ENCODE results near the gene BGLAP.

Gene BGLAP

DNA sequence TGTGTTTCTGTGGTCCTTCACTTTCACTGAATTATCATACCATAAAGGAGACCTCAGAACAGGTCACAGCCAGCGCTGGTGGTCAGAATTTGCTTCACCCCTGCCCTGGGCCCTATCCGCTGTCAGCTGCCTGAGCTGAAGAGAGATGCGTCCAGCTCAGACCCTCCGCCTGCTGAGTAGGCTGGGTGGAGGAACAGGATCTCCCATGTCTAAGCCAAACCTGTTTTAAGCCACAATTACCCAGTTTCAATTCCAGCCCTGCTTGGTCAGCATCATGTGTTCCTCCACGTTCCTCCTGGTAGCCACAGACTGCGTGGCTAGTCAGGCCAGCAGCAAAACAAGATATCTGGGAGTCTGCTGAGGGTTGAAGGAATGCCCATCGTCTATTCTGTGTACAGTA is 13.5 kb upstream of the BGLAP start:
- DNase-seq (ENCODE audit: low spot score): no peak

DNA sequence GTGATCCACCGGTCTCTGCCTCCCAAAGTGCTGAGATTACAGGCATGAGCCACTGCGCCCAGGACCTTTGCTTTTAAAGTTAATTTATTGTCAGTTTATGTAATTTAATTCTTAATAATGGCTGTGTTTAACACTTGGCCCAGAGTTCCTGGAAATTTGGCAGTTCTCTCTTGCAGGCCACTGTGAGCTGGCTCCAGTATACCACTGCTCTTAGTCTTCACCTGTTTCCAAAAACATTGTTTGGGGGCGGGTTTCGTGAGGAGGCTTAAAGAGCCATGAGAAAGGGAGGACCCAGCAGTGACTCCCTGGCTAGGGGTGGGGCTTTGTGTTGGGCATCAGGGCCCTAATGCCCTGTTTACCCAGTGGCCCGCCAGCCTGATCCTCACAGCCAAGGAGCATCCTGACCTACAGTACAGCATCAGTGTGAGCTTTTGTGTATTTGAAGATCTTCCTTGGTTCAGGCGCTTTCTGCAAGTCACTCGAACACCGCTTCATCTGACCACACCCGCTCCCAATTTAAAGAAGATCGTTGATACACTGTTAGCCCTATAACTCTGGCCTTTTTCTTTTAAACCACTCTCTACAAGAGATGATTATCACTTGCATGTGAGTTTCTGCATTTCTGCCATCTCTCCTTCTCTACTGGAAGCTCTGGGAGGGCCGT is 12.0 kb upstream of the BGLAP start:
- DNase-seq (ENCODE audit: low spot score): no peak

DNA sequence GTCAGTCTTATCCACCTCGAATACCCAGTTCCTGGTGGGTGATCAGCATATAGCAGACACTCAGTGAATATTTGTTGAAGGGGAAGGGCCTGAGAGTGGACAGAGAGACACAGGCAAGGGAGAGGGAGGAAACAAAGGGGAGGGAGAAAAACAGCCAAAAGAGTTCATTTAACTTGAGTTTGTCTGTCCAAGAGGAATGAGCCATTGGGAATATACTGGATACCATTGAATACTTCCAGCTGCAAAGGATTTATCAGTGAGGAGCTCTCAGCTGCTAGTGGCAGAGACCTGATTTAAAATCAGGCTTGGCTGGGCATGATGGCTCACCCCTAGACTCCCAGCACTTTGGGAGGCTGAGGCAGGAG is 11.5 kb upstream of the BGLAP start:
- DNase-seq (ENCODE audit: low spot score): no peak

DNA sequence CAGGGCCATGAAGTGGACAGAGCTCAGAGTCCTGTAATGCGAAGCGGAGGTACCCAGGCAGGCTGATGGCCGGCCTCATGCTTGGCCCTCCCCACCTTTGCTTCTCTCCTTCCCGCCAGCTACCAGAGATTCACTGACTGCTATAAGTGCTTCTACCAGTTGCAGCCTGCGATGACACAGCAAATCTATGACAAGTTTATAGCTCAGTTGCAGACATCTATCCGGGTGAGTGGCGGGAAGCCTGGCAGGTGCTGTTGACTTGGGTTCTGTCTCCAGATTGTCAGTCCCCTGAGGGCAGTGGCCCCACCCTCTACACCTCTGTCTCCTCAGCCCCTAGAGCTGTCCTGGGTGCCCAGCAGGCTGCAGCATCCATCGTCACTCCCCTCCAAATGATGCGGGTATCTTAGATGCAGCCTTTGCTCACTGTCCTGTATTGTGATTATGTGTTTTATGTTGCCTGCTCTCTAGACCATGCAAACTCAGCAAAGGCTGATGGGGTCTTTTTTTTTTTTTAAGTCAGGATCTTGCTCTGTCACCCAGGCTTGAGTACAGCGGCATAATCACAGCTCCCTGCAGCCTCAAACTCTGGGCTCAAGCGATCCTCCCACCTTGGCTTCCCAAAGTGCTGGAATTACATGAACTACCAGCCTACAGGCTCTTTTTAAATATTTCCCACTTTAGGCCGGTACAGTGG is 9.6 kb upstream of the BGLAP start:
- no peak for DNase-seq (ENCODE audit: low spot score)

DNA sequence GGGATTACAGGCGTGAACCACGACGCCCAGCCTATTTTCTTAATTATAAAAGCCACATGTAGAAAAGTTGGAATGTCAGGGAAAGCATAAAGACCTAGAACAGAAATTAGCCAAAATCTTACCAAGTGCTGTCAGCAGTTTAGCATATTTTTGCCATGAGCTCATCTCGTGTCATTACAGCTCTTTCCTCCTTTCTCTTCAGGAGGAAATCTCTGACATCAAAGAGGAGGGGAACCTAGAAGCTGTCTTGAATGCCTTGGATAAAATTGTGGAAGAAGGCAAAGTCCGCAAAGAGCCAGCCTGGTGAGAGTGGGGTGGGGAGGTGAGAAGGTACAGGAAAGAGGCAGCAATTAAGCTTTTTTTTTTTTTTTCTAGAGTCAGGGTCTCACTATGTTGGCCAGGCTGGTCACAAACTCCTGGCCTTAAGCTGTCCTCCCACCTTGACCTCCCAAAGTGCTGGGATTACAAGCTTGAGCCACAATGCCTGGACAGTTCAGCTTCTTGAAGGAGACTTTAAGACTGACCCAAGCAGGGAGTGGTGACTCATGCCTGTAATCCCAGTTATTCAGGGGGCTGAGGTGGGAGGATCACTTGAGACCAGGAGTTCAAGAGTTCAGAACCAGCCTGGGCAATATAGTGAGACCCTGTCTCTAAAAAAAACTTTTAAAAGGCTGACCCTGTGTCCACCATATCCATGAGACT is 8.4 kb upstream of the BGLAP start:
- no peak for DNase-seq (ENCODE audit: low spot score)

DNA sequence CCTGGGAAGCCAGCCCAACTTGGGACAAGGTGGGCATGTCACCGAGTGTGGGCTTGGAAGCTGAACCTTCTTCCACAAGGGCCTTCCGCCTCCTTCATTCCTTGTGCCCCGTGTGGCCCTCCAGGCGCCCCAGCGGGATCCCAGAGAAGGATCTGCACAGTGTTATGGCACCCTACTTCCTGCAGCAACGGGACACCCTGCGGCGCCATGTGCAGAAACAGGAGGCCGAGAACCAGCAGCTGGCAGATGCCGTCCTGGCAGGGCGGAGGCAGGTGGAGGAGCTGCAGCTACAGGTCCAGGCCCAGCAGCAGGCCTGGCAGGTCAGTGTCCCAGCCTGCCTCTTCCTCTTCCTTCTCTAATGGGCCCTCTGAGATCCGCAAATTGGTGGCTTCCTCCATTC is 5.8 kb upstream of the BGLAP start:
- DNase-seq (ENCODE audit: low spot score): no peak

DNA sequence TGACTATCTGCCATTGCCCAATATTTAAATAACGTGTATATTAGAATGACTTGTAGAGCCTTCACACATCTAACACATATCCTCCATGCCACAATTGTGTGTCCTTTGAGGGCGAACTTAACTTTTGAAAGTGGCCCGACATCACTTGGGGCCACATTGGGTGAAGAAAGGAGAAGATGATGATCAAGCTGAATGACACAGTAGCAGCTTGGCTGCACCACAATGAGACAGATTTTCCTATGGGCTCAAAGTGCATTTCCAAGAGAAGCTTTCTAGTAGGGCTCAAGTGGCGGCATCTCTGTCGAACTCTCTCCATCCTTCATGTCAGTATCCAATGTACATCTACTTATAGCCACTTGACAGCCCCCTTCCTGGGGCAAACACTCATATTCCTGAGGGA is 3.7 kb upstream of the BGLAP start:
- no peak for DNase-seq (ENCODE audit: low spot score)

DNA sequence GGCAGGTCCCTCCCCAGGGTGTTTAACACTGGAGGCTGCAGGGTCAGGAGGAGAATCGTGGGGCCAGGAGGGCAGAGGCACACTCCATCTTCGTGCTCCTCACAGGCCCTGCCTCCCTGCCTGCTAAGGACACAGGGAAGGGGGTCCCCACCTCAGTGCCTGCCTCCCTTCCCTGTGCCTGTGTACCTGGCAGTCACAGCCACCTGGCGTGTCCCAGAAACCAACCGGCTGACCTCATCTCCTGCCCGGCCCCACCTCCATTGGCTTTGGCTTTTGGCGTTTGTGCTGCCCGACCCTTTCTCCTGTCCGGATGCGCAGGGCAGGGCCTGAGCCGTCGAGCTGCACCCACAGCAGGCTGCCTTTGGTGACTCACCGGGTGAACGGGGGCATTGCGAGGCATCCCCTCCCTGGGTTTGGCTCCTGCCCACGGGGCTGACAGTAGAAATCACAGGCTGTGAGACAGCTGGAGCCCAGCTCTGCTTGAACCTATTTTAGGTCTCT is 623 bp upstream of the BGLAP start:
- no peak for DNase-seq (ENCODE audit: low spot score)

DNA sequence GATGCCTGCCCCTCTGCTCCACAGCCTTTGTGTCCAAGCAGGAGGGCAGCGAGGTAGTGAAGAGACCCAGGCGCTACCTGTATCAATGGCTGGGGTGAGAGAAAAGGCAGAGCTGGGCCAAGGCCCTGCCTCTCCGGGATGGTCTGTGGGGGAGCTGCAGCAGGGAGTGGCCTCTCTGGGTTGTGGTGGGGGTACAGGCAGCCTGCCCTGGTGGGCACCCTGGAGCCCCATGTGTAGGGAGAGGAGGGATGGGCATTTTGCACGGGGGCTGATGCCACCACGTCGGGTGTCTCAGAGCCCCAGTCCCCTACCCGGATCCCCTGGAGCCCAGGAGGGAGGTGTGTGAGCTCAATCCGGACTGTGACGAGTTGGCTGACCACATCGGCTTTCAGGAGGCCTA is 754 bp downstream of the BGLAP start:
- DNase-seq (ENCODE audit: low spot score): no peak

DNA sequence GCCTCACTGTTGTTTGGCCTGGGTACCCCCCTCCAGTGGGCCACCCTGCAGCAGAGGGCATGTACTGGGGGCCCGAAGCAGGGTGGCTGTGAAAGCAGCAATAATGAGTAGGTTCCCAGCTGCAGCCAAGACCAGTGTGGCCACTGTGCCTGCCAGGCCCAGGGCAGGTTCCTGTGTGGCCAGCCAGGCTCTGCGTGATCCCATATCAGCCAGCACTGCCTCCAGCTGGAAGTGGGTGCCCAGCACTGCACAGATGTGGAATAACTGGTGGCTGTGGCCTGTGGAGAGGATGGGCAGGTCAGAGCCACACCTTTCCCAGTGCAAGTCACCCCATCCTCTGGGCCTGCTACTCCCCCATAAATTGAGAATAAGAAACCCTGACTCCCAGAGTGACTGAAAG is 2.1 kb downstream of the BGLAP start:
- DNase-seq (ENCODE audit: low spot score): no peak

DNA sequence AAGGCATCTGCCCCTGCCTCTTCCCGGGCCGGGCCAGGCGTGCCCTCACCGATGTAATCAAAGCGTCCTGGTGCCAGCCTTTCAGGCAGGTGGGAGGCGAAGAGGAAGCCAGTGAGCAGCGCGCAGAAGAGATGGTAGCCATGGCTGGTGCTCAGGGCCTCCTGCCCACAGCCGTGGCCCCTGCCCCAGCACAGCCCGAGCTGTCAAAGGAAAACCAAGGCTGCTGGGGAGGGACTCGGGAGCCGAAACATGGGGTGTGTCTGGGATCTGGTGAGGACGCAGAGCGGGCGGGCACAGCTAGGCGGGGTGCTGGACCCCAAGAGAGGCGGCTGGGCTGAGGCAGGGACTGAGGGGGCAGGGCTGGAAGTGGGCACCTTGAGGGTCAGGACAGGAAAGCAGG is 2.7 kb downstream of the BGLAP start:
- no peak for DNase-seq (ENCODE audit: low spot score)

DNA sequence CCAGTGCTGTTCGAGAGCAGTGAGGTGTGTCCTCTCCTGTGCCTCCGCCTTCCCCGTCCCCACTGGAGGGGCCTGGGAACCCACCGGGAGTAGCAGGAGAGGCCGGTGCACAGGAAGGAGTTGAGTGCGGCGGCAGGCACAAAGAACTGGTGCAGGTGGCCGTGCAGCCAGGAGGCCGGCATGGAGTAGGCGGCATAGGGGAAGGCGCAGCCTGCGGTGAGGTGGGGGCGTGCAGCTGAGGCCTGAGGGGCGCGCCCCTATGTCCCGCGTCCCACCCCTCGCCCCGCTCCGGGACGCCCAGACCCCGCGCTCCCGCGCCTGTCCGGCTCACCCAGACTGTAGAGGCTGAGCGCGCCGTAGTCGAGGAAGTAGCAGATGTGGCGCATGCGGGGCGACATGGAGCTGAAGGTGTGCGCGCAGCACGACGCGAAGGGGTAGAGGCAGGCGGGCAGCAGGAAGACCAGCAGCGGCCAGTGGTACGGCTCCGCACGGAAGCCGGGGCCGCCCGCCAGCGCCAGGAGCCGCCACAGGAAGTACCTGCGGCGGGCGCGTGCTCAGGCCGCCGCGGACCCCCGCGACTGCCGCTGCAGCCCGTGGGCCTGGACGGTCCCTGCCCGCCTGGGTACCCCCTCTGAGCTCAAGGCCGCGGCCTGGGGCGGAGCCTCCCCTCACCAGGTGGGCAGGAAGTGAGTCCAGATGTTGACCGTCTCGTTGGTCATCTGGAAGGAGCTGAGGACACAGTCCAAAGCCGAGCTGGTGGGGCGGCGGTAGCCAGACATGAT is 3.7 kb downstream of the BGLAP start:
- DNase-seq (ENCODE audit: low spot score): no peak

DNA sequence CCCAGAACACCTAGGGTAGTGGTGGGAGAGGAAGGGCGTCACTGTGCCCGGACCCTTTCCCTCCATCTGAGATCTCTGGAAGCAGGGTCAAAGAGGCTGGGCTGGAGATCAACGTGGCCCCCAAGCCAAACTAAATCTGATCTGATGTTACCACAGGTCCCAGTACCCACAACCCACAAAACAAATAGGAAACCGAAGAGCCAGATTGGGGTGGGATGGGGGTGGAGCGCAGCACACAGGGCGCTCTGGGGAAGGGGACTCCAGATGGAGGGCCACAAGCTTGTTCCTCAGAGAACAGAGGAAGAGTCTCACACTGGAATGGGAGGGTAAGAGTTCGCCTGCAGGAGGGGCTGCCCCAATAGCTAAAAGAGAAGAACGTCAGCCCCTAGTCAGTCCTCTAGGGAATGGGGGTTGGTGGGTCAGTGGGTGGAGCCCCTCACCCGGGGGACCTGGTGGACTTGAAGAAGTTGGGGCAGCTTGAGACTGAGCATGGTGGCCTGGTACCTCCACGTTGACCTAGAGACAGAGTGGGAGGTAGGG is 4.3 kb downstream of the BGLAP start:
- DNase-seq (ENCODE audit: low spot score): no peak

DNA sequence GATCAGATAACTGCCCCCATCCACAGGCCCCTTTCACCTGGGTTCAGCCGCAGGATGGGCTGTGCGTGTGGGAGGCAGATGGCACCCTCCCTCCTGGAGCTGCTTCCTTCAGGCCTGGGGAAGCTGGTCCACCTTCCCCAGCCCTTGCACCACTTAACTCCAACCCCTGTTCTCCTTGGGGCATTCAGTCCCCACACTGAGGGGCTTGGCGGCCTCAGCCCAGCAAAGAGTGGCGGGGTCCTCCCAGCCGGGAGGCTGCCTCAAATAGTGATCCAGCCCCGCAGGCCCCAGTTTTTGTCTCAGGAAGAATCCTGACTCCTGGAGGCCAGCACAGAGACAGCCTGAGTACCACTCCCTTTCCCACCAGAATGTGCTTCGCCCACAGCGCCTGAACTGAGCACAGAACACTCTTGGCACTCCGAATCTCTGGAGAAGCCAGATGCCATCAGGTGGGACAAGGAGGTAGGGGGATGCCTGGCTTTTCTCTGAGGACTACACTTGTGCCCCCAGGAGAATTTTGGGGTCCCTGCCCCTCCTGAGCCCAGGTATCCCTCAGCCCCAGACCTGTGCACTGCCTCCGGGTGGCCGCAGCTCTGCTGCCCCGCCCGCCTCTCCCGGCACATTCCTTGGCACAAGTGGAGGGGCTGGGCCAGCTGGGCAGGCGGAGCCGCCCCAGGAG is 4.9 kb downstream of the BGLAP start:
- no peak for DNase-seq (ENCODE audit: low spot score)

DNA sequence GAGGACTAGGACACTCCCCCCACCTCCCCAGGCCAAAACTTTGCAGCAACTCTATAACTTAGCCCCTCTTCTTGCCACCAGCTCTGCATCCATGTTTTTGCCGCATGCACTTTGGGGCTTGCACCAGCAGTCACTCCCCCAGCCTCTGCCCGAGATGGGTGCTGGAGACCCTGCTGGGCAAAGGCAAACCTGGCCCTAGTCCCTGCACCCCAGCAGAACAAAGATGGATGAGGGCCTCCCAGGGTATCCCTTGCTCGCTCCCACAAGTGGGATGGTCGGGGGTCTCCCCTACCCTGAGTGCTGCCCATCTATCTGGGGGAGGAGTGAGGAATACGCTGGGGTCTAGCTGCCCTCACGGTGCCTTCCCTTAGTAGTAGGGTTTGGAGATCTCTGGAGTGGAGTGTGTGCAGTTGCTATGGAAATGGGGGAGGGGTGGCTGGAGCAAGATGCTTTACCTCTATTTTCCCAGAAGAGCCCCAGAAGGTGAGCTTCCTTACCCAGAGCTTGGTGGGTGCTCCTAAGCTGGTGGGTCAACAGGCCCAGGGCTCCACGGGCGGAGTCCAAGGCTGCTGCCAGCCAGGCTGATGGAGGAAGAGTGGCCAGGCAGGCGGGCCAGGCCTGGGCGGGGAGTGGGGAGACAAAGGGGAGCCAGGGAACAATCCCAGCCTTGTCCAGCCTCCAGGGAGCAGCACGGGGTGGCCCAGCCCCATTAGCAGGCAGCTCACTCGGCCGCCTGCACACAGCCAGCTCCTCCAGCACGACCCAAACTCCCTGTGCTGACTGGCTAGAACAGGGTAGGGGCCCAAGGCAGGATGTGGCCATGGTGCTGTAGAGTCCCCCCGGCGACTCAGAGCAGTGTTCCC is 5.7 kb downstream of the BGLAP start, which contains the start of gene PAQR6:
Gene PAQR6, minus strand, starts transcription at position 597 of the 863 bp plus-strand sequence. CDS start 1,325 bp downstream, outside the sequence.
- DNase-seq (ENCODE audit: low spot score): no peak

DNA sequence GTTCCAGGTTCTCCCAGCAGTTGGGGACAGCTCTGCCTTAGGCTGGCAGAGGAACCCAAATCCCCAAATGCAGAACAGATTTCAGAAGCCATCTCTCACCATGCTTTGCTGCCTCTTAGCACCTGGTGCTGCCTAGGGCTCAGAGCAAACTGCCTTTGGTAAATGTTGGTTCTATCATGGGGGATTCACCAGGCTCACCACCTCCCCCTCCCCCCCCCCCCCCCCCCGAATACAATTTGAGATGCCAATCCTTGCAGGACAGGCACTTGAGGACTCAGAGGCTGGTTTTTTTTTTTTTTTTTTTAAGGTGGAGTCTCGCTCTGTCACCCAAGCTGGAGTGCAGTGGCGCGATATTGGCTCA is 6.3 kb downstream of the BGLAP start:
- DNase-seq (ENCODE audit: low spot score): no peak

DNA sequence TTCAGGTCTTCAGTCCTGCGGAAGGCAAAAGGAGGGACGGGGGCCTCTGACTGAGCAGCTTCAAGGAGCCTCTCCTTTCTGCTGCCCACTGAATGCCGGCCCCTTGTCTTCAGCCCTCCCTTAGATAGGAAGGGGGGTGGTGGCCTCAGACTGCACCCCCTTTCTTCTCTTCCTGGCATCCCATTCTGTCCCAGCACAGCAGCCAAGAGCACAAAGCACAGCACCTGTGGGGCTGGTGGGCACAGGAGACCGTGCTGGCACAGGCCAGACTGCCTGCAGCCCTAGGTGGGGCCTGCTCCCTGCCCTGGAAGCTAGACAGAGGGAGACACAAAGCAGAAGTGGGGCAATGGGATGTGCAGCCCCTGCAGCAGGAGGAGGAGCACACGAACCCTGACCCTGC is 7.6 kb downstream of the BGLAP start:
- no peak for DNase-seq (ENCODE audit: low spot score)

DNA sequence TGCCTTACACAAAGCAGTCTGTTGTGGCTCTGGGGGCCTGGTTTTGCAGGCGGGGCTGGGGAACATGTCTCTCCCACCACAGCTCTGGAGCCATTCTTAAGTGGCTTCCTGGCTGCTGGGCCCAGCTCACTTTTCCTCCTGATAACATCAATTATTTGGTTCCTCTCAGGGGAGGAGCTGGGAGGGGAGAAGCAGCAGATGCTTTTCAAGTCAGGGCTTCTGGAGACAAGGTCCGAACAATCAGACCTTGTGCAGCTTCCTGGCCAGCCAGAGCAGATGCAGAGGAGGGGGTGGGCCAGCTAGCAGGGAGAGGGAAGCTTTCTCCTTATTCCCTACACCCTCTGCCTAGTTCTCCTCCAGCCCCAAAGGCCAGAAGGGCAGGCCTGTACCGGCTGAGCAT is 9.5 kb downstream of the BGLAP start:
- no peak for DNase-seq (ENCODE audit: low spot score)

DNA sequence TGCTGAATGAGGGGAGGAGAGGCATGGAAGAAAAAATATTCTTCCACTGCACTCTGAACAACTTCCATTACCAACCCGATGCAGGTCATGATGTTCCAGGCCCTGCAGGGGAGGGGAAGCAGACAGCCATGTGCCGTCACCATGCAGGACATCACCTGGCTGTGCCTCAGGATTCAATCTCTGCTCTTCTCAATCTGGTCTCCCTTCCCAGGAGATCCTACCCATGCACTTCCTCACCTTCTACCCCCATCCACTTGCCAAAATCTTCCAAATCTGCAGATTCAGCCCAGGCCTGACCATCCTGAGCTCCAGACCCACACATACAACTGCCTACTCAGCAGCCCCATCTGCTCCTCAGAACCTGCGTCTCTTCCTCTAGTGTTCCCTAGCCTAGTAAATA is 11.7 kb downstream of the BGLAP start:
- no peak for DNase-seq (ENCODE audit: low spot score)

DNA sequence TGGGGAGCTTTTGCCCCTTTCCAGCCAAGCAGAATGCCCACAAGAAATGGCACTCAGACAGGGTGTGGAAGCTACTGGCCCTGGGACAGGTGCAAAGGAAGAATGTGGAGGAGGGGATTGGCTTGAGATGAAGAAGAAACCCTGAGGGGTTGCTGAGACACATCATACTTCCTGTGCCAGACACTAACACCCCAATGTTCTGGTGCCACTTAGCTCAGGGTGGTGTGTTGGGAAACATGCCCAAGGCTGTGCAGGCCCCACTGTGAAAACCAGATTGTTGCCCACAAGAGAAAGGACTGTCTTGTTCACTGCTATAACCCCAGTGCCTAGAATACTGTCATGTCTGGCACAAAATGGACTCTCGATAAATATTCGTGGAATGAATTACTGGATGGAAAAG is 15.7 kb downstream of the BGLAP start:
- no peak for DNase-seq (ENCODE audit: low spot score)

DNA sequence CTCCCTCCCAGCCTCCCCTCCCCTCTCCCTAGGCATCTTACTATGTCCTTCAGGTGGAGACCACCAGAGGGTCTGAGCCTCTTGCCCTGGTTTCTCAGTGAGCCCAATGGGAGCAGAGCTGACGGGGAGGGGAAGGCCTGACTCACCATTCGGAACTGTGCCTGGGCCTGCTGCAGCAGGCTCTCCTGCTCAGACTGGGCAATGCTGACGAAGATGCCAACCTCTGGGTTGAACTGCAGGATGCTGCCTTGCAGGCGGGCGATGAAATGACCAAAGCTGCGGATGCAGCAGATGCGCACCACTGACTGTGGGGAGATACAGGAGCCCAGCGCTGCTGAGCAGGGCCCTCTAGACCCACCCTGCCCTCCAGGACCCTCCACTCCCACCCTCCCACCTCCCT is 16.9 kb downstream of the BGLAP start:
- no peak for DNase-seq (ENCODE audit: low spot score)

Measured in HuH-7.5 (cell line).